ENCODE data around the gene PPP1R3G. TPM values are rescaled to one million over a fixed set of nuclear protein-coding genes. Genes with fewer than 3 reads are reported as not detected.

Gene PPP1R3G
- total RNA-seq, 2 donors from 2014 or later = 8.8 to 16.4 TPM

DNA sequence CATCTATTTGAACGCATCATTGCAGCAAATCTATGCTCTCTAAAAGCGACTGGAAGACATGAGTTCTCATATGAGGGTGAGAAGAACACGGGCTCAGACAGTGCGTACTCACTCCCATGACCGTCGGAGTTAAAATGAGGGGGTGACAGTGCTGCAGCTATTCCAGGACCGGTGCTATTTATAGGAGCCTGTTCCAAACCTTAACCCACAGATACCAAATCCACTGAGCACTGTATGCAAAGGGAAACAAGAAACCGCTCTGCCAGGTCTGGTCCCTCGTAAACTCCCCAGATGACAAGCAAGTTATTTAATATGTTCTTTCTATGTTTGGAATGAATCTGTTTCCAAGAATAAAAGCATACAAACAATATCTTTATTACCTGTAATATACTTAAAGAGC lies 22.9 kb downstream of the PPP1R3G start:
- no peak for DNase-seq (ENCODE audit: low spot score)
- Histone ChIP-seq H3K9me3 (no peaks in the 10 kb centered on the region), H3K27me3 (no peaks in the 10 kb centered on the region), H3K4me1 (peaks cover 0 to 22% of the 10 kb centered on the region in 2 donors), H3K36me3 (no peaks in the 10 kb centered on the region), H3K4me3 (no peak overlapping the region), H3K27ac (peak overlapping the region; percentile 78 to 96)
- no peak for TF ChIP-seq CTCF (IDR thresholded peaks at IDR 0.05)

DNA sequence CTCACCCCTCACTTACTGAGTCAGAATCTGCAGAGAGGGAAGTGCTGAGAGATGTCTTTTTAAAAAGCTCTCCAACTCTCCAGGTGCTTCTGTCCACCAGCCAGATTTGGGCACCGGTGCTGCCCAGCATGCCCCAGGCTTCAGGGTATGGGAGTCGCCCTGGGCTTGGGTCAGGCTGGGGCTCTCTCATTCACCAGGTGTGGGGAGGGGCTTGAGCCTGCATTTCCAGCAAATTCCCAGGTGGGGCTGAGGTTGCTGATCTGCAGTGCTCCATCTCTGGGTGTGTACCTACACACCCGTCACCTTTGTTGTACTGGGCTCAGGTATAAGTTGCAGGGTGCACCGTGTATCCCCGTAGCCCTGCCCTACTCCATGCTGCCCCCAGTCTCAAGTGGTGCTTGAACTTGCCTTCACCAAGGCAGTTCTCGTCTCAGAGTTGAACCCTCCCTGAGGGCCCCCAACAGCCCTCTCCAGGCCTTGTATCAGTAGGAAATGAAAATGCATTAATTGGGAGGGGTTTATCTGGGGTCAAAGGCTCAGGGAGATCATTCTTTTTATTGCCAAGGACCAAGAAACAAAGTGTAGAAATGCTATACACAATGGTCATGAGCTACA lies 23.5 kb downstream of the PPP1R3G start:
- no peak for DNase-seq (ENCODE audit: low spot score)
- H3K4me3 ChIP-seq = no peak overlapping the region
- peaks cover 0 to 22% of the 10 kb centered on the region in 2 donors for H3K4me1 ChIP-seq
- no peaks in the 10 kb centered on the region for H3K36me3 ChIP-seq
- no peak for TF ChIP-seq CTCF (IDR thresholded peaks at IDR 0.05)
- H3K27ac ChIP-seq = peak overlapping the region; percentile 78 to 96
- H3K27me3 ChIP-seq = no peaks in the 10 kb centered on the region
- no peaks in the 10 kb centered on the region for H3K9me3 ChIP-seq

GRCh38 chr6:5109436-5109835 lies 24.3 kb downstream of the PPP1R3G start:
- H3K4me3 ChIP-seq = no peak overlapping the region
- TF ChIP-seq CTCF (IDR thresholded peaks at IDR 0.05) = no peak
- peaks cover 0 to 22% of the 10 kb centered on the region in 2 donors for H3K4me1 ChIP-seq
- no peak for DNase-seq (ENCODE audit: low spot score)
- H3K27me3 ChIP-seq = no peaks in the 10 kb centered on the region
- H3K36me3 ChIP-seq = no peaks in the 10 kb centered on the region
- H3K27ac ChIP-seq = peak overlapping the region; percentile 78 to 96
- H3K9me3 ChIP-seq = no peaks in the 10 kb centered on the region

- no peak for DNase-seq (ENCODE audit: low spot score)
- Histone ChIP-seq H3K27ac (peak overlapping the region; percentile 78 to 96), H3K36me3 (no peaks in the 10 kb centered on the region), H3K27me3 (no peaks in the 10 kb centered on the region), H3K4me3 (no peak overlapping the region), H3K4me1 (peaks cover 0 to 22% of the 10 kb centered on the region in 2 donors), H3K9me3 (no peaks in the 10 kb centered on the region)
- no peak for TF ChIP-seq CTCF (IDR thresholded peaks at IDR 0.05)
These were observed 25.1 kb downstream of the PPP1R3G start for GRCh38 chr6:5110246-5110645.

- no peak for TF ChIP-seq CTCF (IDR thresholded peaks at IDR 0.05)
- no peaks in the 10 kb centered on the region for H3K9me3 ChIP-seq
- H3K36me3 ChIP-seq = no peaks in the 10 kb centered on the region
- H3K27me3 ChIP-seq = no peaks in the 10 kb centered on the region
- DNase-seq (ENCODE audit: low spot score) = no peak
- H3K4me3 ChIP-seq = no peak overlapping the region
- H3K27ac ChIP-seq = no peak overlapping the region
- peaks cover 0 to 22% of the 10 kb centered on the region in 2 donors for H3K4me1 ChIP-seq
These were observed 26.5 kb downstream of the PPP1R3G start for GRCh38 chr6:5111626-5112025.

Data from right atrium auricular region (tissue), 2 donors.